T-helper 2 cell treated with Interferon-gamma antibody and Interleukin-4, amounts not matched to agents 100 ng/mL and 5 ng/mL, for 36 hours (primary cell): ENCODE data around the gene NFIC. TPM values are rescaled to one million over a fixed set of nuclear protein-coding genes. Genes with fewer than 3 reads are reported as not detected.

Experiments
- intact Hi-C: fragments of 100-400 bp; cut with micrococcal nuclease; formaldehyde crosslinking; loops from one replicate; pipeline ENCODE4 v1.15.1; 2023
- total RNA-seq: library from RNA; stranded (reverse); gene quantifications from 2 replicates; pipeline ENCODE4 v1.2.3, GENCODE V29; 2022

NFIC gene
- total RNA-seq, 1 donor from 2014 or later, result 11.5 TPM

DNA sequence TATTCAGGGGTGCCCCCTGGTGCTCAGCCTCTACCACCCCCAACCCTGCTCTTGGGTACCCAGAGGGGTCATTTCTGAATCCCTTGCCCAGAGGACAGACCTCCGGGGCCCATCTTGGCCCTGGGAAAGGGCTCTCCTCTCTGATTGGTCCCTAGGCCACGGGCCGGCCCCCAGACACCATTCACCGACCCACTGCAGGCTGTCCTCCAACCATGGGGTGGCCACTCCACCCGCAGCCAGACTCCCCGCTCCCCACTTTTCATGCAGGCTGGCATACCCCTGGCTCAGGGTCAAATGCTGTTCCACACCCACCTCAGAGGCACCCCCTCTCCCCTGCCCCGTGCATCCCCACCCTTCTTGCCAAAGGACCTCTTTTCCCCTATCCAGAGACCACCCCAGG is 99.2 kb downstream of the NFIC start:
- intact Hi-C loops, result no loop called here

DNA sequence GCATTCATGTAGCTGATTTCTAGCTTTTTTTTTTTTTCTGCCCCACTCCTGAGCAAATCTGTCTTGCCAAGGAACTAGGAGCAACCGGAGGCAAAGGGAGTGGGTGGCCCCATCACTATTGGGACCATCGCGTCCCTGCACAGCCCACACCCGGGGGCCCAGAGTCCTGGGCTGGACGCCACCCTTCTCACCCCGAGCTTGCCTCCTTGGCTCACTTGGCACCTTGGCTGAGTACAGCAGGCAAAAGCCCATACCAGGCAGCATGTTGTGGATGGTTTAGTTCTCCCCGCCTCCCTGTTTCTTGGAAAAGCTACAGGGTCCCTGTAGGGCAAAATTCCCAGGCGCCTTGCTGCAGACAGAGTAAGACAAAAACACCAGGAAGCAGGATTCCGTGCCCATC is 100.3 kb downstream of the NFIC start:
- intact Hi-C loops, result no loop called here

DNA sequence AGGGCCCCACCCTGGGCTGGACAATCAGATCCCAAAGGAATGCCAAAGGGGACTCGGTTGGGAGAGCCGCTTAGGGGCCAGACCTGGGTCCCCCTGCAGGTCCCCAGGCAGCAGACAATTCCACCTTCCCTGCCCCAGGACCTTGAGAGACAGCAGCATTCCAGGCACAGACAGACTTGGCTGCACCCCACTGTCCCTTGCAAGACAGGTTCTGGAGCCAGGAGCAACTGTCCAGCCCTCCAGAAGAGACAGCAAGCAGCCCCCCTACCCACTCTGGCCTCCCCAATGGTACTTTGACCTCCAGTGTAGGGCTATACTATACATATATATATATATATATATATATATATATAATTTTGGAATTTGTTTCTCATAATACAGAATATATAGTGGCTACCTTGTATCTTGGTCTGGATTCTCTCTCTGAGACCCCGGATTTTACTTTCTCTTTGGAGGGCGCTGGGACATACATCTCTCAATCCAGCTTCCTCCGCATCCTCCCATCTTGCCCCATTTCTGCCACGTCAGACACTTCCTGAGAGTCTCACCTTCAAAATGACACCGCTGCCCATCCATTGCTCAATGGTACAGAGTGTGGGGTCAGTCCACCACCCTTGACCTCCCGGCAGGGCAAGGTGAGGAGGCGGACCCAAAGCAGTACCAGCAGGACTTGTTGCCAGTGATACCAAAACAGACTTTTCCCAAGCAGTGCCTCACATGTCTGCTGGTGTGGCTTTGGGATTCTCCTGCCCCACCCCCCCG is 101.2 kb downstream of the NFIC start:
- intact Hi-C loops, result no loop called here

DNA sequence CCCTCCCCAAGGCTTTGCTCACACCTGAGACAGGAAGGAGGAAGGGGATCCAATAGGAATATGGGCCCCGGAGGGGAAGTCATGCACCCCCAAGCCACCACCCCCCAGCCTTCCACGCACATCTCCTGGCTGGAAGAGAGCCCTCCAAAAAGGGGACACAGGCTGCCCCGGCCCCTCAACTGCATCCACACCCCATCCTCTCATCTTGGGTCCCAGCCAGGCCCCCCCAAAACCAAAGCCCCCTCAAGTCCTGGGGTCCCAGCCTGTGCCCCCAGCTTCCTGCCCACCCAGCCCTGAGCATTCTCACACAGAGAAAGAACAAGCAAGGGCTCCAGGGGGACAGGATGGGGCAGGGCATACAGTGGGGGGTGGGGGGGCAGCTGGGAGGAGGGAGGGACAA is 101.8 kb downstream of the NFIC start:
- intact Hi-C loops, result no loop called here

DNA sequence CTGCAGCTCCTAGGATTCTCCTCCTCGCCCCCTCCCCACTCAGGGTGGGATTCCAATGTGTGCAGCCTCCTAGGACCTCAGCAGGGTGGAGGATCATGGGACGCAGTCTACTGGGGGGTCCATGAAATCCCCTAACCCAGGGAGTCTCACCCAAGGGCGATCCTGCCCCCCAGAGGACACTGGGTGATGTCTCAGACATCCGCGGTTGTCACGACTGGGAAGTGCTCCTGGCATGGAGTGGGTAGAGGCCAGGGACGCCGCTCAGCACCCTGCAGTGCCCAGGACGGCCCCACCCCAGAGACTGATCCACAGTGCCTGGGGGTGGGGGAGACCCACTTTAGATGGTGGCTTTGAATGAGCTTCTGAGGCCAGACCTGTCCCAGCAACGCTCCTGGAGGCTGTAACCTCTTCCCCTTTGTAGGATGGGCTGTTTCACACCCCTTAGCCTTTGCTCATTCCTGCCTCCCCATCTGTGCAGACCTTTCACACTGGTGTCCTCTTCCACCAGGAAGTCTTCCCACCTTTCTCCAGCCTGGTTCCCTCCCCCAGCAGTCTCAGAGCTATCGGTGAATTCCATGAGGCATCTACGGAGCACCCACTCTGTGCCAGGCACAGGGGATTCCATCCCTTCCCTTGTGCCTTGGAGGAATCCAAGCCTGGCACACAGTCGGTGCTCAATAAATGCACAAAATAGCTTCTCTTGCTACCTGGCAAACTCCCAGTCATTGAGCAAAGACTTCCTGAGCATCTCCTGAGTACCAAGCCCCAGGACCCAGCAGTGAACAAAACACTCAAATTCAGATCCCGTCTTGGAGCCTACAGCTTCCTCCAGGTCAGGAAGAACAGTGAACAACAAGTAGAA is 103.5 kb downstream of the NFIC start:
- intact Hi-C loops, result no loop called here

DNA sequence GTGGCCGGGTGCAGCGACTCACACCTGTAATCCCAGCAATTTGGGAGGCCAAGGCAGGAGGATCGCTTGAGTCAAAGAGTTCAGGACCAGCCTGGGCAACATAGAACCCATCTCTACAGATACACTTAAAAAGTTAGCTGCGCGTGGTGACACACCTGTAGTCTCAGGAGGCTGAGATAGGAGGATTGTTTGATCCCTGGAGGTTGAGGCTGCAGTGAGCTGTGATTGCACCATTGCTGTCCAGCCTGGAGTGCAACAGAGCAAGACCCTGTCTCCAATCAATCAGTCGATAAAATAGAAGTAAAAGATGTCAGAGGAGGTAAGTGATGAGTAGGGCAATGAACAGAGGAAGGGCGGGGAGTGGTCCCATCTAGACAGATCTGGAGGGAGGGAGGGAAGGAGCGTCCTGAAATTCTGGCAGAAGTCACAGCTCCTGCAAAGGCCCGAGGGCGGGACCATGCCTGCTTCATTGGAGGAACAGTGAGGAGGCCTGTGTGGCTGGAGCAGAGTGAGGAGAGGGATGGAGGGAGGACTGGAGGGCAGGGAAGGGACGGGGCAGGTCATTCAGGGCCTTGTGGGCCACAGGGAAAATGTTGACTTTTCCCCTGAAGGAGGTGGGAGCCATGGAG is 104.2 kb downstream of the NFIC start:
- intact Hi-C loops, result no loop called here

DNA sequence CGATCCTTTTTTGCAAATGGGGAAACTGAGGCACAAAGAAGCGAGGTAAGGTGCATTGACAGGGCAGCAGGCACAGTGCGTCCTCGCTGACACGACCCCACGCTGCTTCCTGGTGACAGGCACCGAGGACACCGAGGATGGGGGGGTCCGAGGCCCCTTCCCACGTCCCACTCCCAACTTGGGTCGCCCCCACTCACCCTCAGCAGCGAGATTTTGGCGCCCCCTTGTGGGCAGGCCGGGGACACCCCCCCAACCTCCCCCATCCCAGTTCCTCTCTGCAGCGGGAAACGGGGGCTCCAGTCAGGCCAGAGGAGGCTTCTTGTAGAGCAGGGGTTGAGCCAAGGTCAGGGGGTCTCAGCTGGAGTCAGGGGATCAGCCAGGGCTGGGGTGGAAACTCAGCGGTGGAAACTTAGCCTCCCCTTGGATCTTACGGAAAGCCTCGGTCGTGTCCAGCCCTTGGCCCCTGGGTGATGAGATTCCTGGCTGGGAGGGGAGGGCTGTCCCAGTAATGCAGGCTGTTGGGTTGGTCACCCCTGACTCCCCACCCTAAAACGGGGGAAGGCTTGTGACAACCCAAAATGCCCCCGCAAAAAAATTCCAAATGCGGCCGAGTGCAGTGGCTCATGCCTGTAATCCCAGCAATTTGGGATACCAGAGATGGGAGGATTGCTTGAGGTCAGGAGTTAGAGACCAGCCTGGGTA is 105.7 kb downstream of the NFIC start:
- intact Hi-C loops, result no loop called here

DNA sequence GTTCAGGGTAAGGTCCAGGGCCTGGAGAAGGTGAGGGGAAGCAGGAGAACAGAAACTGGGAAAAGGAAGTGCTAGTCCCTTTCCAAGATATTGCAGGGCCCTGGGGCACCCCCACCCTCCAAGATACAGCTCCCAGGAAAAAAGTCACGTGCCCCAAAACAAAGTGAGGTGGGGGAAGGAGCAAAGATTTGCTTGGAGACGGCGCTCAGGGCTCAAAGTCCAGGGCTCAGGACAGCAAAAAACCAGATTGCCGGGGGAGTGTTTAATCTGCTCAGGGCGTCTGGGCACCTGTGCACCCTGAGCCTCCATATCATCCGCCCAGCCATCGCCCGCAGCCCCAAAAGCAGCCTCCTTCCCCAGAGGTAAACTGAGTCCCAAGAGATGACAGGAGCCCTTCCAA is 107.6 kb downstream of the NFIC start:
- intact Hi-C loops, result no loop called here

DNA sequence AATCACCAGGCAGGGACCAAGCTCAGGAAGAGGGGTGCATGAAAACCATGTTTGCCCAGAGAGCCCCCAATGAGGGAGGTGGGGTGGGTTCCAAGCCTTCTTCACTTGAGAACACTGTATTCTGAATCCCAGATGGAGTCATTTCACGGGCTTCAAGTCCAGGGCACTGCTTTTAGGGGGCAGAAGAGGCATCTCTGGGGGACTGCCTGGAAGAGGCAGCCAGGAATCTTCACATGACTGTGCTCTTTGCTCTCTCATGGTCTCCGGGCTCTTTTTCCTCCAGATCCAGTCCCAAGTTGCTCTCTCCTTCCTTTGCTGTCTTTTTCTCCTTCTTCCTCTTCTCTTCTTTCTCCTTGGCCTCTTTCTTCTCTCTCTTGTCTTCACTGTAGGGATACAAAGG is 108.2 kb downstream of the NFIC start:
- intact Hi-C loops, result no loop called here

DNA sequence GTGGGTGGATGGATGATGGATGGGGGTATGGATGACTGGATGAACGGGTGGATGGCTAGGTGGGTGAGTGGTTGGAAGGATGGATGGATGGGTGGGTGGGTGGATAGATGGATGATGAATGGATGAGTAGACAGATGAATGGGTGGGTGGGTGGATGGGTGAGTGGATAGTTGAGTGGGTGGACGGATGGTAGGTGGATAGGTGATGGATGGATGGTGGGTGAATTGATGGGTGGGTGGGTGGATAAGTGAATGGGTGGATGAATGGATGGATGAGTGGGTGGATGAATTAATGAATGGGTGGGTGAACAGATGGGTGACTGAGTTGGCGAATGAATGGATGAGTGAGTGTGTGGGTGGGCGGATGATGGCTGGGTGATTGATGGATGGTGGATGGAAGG is 109.1 kb downstream of the NFIC start:
- intact Hi-C loops, result no loop called here

DNA sequence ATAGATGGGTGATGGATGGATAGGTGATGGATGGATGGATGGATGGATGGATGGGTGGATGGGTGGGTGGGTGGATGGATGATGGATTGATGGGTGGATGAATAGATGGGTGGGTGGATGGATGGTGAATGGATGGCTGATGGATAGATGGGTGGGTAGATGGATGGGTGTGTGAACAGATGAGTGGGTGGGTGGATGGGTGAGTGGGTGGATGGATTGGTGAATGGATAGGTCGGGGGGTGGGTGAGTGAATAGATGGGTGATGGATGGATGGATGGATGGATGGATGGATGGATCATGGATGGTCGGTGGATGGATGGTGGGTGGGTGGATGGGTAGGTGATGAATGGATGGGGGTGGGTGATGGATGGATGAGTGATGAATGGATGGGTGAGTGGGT is 110.4 kb downstream of the NFIC start:
- intact Hi-C loops, result no loop called here

DNA sequence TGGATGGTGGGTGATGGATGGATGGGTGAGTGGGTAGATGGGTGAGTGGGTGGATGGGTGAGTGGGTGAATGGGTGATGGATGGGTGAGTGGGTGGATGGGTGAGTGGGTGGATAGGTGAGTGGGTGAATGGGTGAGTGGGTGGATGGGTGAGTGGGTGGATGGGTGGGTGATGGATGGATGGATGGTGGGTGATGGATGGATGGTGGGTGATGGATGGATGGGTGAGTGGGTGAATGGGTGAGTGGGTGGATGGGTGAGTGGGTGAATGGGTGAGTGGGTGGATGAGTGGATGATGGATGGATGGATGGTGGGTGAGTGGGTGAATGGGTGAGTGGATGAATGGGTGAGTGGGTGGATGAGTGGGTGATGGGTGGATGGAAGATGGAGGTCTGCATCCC is 111.1 kb downstream of the NFIC start:
- intact Hi-C loops, result no loop called here

DNA sequence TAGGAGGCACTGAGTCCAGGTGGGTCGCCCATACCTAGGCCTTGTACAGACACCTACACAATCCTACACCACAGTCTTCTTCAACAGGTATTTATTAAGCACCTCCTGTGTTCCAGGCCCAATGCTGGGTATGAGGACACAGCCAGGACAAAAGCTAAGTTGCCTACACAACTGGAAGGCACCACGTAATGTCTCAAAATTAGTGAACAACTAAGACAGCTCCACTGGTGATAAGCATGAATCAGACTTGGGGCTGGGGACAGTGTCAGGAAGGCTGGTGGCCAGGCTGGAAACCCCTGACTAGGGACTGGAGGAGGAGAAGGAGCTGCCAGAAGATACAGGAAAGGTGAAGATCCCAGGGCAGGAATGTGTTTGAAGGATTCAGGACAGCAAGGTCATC is 111.6 kb downstream of the NFIC start:
- intact Hi-C loops, result no loop called here

DNA sequence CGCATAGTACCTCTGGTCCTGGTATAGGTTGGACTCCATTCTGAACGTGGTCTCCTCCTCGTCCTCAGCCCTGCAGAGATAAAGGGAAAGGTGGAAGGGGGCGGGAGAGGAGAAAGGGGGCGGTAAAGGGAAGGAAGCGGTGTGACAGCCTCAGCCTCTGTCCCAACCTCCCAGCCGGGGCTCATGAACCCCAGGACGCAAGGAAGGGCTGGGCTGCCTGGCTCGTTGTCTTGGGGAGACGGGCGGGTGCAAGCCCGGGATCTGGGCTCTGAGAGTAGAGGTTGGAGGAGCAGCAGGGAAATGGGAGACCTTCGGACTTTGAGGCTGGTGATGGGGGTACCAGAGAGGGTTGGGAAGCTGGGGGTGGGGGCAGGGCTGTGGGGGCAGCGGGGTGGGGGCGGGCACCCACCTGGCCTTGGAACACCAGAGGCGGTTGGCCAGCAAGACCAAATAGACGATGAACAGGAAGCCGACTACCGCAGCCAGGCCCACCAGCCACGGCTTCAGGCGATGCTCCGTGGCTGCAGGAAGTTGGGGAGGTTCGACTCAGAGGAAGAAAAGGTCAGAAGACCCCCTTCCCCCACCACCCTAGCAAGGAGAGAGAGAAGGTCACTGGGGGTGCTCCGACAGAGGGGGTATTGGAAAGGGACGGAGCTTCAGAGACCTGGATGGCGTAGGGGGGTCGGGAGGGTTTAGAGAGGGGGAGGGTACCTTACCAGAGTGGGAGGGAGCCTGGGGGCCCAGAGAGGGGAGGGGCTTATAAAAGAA is 112.2 kb downstream of the NFIC start:
- intact Hi-C loops, result no loop called here

DNA sequence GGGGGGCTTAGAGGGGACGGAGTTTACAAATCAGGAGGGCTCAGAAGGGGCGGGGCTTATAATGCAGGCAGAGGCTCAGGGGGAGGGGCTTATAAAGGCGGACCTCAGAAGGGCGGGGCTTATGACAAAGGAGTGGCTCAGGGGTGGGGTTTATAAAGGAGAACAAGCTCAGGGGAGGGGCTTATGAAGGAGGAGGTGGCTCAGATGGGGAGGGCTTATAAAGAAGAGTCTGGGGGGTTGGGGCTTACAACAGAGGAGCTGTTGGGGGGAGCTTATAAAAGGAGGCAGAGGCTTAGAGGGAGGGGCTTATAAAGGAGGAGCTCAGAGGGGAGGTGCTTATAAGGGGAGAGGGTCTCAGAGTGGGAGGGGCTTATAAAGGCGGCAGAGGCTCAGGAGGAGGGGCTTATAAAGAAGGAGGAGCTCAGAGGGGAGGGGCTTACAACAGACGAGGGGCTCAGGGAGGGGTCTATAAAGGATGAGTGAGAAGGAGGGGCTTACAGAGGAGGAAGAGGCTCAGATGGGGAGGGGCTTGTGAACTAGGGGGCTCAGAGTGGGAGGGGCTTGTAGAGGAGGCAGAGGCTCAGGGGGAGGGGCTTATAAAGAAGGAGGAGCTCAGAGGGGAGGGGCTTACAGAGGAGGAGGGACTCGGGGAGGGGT is 112.9 kb downstream of the NFIC start:
- intact Hi-C loops, result no loop called here

DNA sequence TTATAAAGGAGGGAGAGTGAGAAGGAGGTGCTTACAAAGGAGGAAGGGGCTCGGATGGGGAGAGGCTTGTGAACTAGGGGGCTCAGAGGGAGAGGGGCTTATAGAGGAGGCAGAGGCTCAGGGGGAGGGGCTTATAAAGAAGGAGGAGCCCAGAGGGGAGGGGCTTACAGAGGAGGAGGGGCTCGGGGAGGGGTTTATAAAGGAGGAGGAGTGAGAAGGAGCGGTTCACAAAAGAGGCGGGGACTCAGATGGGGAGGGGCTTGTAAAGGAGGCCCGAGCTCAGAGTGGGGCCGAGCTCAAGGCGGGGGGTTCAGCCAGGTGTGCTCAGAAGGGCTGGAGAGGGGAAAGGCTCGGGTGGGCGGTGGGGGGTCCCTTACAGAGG is 113.4 kb downstream of the NFIC start:
- intact Hi-C loops, result no loop called here

DNA sequence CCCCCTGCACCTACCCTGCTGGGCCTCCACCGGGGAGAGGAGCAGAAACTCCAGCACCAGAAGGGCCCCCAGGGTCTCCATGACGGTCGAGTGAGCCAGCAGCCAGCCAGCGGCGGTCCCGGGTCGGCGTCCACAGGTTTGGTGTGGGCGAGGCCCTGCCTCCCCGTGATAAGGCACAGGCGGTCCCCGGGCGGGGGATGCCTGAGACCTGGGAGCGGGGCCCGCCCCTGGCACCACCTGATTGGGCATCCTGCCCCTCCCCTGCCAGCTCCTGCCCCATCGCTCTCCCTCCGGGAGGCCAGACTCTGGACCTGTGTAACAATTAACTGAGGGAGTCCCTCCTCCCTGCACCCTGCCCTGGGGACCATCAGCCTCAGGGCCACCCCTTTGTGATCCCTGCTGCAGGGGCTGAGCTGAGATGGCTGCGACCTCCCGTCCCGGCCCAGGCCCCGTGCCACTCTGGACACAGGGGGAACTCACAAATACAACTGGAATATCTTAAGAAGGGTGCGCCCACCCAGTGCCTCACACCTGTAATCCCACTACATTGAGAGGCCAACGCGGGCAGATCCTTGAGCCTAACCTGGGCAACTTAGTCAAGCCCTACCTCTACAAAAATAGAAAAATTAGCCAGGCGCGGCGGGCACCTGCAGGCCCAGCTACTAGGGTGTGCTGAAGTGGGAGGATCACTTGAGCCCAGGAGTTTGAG is 114.2 kb downstream of the NFIC start, which contains the start of gene SMIM24:
SMIM24 (minus strand) TSS at position 143 of the 709 bp plus-strand sequence; CDS start at position 81, 62 bp downstream.
- intact Hi-C loops, result no loop called here

DNA sequence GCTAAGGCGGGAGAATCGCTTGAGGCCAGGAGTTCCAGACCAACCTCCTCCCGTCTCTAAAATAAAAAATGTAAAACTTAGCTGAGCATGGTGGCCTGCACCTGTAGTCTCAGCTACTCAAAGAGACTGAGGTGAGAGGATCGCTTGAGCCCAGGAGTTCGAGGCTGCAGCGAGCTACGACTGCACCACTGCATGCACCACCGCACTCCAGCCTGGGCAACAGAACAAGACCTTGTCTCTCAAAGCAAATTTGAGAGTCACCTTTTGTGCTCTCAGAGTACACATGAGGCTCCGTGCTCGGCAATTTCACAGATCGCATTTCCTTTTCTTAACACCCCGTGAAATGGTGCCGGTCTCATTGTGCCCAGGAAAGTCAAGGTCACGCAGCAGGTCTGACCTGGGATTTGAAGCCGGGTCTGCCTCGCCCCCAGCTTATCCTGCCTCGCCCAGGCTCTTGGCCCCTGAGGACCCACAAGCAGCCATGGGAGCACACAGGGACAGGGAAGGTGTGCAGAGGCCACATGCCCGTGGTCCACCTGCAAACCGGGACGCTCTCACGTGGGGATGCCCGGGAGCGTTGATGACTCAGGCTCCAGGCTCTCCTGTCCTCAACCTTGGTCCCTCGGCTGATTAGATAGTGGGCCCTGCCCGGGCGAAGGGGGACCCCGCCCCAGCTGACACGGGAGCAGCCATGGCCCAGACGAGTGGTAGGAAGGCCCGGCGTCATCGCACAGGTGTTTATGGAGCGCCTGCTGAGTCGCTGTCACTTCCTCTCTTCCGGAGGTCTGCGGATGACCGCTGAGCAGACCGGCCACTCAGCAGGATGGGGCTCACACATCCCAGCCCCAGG is 115.1 kb downstream of the NFIC start:
- intact Hi-C loops, result no loop called here
